ENCODE results near the gene NR2F6.

The NR2F6 gene

DNA sequence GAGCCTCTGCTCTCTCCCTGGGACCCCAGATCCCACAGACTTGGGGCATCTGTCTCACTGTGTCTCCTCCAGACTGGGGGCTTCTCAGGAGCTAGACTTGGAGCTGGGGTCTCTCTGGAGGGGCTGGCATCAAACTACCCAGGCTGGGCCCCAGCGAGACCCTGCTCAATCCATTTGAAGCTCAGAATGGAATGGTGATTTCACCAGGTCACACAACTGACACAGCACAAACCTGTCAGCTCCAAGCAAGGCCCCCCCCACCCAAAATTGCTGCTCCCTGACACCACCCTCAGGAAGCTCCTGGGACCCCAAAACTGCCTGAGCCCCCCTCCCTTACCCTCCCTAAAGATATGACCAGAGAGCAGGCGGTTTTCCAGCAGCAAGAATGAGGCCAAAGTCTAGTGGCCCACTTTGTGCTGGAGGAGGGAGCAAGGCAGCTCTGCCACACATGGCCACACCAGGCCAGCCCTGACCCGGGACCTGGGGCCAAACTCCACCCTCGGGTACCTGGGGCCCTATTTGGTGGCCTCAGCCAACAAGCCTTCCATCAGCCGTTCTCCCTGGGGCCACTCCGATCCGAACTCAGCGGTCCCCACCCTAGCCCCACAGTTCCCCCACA, 2.4 kb downstream of the NR2F6 start:
- Histone ChIP-seq H3K9ac (ENCODE audit: insufficient read length, low read depth) (peak overlapping the region; percentile 92), H3K4me1 (ENCODE audit: insufficient read depth, insufficient read length) (peaks cover 24% of the 10 kb centered on the region), H3K4me3 (ENCODE audit: insufficient read length, low read depth) (peak overlapping the region; percentile 95), H3K9me3 (ENCODE audit: insufficient read depth, low read length) (no peaks in the 10 kb centered on the region), H3K27me3 (ENCODE audit: insufficient read depth, insufficient read length) (no peaks in the 10 kb centered on the region), H3K36me3 (ENCODE audit: insufficient read depth, insufficient read length, low read length) (peaks cover 15% of the 10 kb centered on the region)
- no peak for TF ChIP-seq SUZ12 (IDR thresholded peaks at IDR 0.05; ENCODE audit: extremely low read depth, insufficient read depth, insufficient read length)
- TF ChIP-seq ZNF274 (IDR thresholded peaks at IDR 0.05; ENCODE audit: low read depth, low read length): no peak
- no peak for TF ChIP-seq YY1 (IDR thresholded peaks at IDR 0.05; ENCODE audit: insufficient read depth, insufficient read length)
- no peak for DNase-seq (ENCODE audit: low read depth, low spot score)

DNA sequence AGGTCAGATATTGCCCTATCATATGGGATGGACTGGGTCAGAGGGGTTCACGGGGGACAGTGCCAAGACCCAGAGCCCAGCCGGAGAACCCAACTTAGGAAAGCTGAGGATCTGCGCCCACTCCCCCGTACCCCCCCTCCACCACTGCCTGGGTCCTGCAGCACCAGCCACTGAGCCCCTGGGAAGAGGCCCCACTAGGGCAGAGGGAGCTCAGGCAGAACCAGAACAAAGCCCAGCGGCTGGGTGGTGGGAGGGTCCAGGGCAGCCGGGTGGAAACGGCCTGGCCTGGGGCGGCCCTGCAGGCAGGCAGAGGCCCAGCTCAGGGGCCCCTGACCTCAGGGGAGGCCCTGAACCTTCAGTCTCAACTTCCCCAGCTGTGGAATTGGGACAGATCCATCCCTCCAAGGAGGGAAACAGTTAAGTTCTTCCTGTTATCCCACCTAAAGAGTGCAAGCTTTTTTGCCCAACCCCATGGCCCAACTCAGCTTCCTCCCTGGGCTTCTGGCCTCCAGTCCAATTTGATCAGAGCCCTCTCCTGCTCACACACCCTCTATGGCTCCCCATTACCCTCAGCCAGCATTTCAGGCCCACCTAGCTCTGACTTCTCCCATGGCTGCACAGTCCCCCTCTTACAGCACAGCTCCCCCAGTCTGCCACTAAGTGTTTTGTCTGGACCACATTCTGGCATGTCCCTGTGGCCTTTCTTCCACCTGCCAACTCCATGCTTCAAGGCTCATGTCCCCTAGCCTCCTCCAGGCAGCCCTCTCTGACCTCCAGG, 3.1 kb downstream of the NR2F6 start:
- Histone ChIP-seq H3K9ac (ENCODE audit: insufficient read length, low read depth) (peak overlapping the region; percentile 43), H3K27me3 (ENCODE audit: insufficient read depth, insufficient read length) (no peaks in the 10 kb centered on the region), H3K4me1 (ENCODE audit: insufficient read depth, insufficient read length) (peaks cover 19% of the 10 kb centered on the region), H3K9me3 (ENCODE audit: insufficient read depth, low read length) (no peaks in the 10 kb centered on the region), H3K36me3 (ENCODE audit: insufficient read depth, insufficient read length, low read length) (peaks cover 21% of the 10 kb centered on the region), H3K4me3 (ENCODE audit: insufficient read length, low read depth) (no peak overlapping the region)
- TF ChIP-seq SUZ12 (IDR thresholded peaks at IDR 0.05; ENCODE audit: extremely low read depth, insufficient read depth, insufficient read length): no peak
- TF ChIP-seq ZNF274 (IDR thresholded peaks at IDR 0.05; ENCODE audit: low read depth, low read length): no peak
- TF ChIP-seq YY1 (IDR thresholded peaks at IDR 0.05; ENCODE audit: insufficient read depth, insufficient read length): no peak
- DNase-seq (ENCODE audit: low read depth, low spot score): no peak

- DNase-seq (ENCODE audit: low read depth, low spot score): no peak
- TF ChIP-seq SUZ12 (IDR thresholded peaks at IDR 0.05; ENCODE audit: extremely low read depth, insufficient read depth, insufficient read length) (no peak), YY1 (IDR thresholded peaks at IDR 0.05; ENCODE audit: insufficient read depth, insufficient read length) (no peak), ZNF274 (IDR thresholded peaks at IDR 0.05; ENCODE audit: low read depth, low read length) (no peak)
- Histone ChIP-seq H3K4me1 (ENCODE audit: insufficient read depth, insufficient read length) (peaks cover 13% of the 10 kb centered on the region), H3K36me3 (ENCODE audit: insufficient read depth, insufficient read length, low read length) (peaks cover 30% of the 10 kb centered on the region), H3K4me3 (ENCODE audit: insufficient read length, low read depth) (no peak overlapping the region), H3K9me3 (ENCODE audit: insufficient read depth, low read length) (no peaks in the 10 kb centered on the region), H3K9ac (ENCODE audit: insufficient read length, low read depth) (no peak overlapping the region), H3K27me3 (ENCODE audit: insufficient read depth, insufficient read length) (no peaks in the 10 kb centered on the region)
Observed at GRCh38 chr19:17240826-17241399, 4.8 kb downstream of the NR2F6 start.

DNA sequence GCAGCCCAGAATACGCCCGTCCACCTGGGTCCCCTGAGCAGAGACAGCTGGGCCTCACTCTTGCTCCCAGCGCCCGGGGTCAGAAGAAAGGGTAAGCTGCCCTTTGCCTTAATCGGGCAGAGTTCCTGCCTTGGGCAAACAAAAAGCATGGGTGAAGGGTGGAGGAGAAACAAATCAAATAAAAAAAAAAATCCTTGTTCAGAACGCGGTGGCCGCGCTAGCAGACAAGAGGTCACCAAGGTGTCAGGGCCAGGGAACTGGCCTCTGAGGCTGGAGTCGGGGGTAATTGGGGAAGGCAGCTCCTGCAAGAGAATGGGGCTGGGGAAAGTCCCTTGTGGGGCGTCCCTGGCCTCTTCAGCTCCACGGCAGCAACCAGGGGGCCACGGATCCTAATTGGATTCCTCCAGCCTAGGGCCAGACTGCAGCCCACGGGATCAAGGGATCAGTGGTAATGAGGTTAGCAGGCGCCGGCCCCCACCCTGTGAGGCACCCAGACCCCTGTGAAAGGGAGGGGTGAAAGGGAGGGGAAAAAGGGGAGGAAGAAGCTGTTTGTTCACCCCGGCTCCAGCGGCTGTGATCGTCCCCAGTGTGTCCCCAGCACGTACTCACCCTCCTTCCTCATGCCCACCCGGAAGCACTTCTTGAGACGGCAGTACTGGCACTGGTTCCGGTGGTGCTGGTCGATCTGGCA, 5.5 kb downstream of the NR2F6 start:
- H3K9ac ChIP-seq (ENCODE audit: insufficient read length, low read depth): peak overlapping the region; percentile 42
- H3K27me3 ChIP-seq (ENCODE audit: insufficient read depth, insufficient read length): no peaks in the 10 kb centered on the region
- H3K4me3 ChIP-seq (ENCODE audit: insufficient read length, low read depth): no peak overlapping the region
- H3K36me3 ChIP-seq (ENCODE audit: insufficient read depth, insufficient read length, low read length): peaks cover 30% of the 10 kb centered on the region
- TF ChIP-seq YY1 (IDR thresholded peaks at IDR 0.05; ENCODE audit: insufficient read depth, insufficient read length) (no peak), ZNF274 (IDR thresholded peaks at IDR 0.05; ENCODE audit: low read depth, low read length) (no peak), SUZ12 (IDR thresholded peaks at IDR 0.05; ENCODE audit: extremely low read depth, insufficient read depth, insufficient read length) (no peak)
- H3K4me1 ChIP-seq (ENCODE audit: insufficient read depth, insufficient read length): peaks cover 13% of the 10 kb centered on the region
- no peak for DNase-seq (ENCODE audit: low read depth, low spot score)
- H3K9me3 ChIP-seq (ENCODE audit: insufficient read depth, low read length): no peaks in the 10 kb centered on the region

GRCh38 chr19:17237747-17238706, 7.7 kb downstream of the NR2F6 start:
- H3K4me3 ChIP-seq (ENCODE audit: insufficient read length, low read depth): no peak overlapping the region
- peaks cover 46% of the 10 kb centered on the region for H3K36me3 ChIP-seq (ENCODE audit: insufficient read depth, insufficient read length, low read length)
- H3K4me1 ChIP-seq (ENCODE audit: insufficient read depth, insufficient read length): peaks cover 11% of the 10 kb centered on the region
- H3K9me3 ChIP-seq (ENCODE audit: insufficient read depth, low read length): no peaks in the 10 kb centered on the region
- H3K9ac ChIP-seq (ENCODE audit: insufficient read length, low read depth): no peak overlapping the region
- DNase-seq (ENCODE audit: low read depth, low spot score): no peak
- no peaks in the 10 kb centered on the region for H3K27me3 ChIP-seq (ENCODE audit: insufficient read depth, insufficient read length)
- TF ChIP-seq SUZ12 (IDR thresholded peaks at IDR 0.05; ENCODE audit: extremely low read depth, insufficient read depth, insufficient read length) (no peak), ZNF274 (IDR thresholded peaks at IDR 0.05; ENCODE audit: low read depth, low read length) (no peak), YY1 (IDR thresholded peaks at IDR 0.05; ENCODE audit: insufficient read depth, insufficient read length) (no peak)

DNA sequence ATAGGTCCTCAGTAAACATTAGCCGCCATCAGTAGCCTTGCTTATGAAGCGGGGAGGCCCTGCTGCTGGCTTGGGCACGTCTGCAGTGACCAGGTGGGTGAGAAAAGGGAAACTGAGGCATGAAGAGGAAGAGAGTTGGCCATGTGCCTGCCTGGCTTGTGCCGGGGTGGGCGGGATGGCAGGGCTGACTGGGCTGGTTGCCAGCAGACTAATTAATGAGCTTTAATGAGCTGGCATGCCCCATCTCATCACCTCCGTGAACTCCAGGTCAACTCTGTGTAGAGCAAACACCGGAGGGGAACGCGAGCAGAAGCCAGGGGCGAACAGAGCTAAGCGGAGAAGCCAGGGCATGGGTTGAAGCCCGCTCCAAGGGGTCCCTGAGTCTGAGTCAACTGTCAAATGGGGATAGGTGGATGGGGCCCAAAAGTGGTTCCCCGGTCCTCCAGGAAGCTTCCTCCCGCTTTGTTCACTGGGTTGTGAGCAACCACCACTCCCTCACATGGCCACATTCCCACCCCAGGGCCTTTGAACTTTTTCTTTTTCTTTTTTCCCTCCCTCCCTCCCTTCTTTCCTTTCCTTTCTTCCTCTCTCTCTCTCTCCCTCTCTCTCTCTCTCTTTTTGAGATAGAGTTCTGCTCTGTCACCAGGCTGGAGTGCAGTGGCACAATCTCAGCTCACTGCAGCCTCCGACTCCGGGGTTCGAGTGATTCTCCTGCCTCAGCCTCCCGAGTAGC, 8.7 kb downstream of the NR2F6 start:
- Histone ChIP-seq H3K4me3 (ENCODE audit: insufficient read length, low read depth) (no peak overlapping the region), H3K4me1 (ENCODE audit: insufficient read depth, insufficient read length) (peaks cover 5% of the 10 kb centered on the region), H3K9me3 (ENCODE audit: insufficient read depth, low read length) (no peaks in the 10 kb centered on the region), H3K9ac (ENCODE audit: insufficient read length, low read depth) (no peak overlapping the region), H3K36me3 (ENCODE audit: insufficient read depth, insufficient read length, low read length) (peaks cover 53% of the 10 kb centered on the region), H3K27me3 (ENCODE audit: insufficient read depth, insufficient read length) (no peaks in the 10 kb centered on the region)
- TF ChIP-seq YY1 (IDR thresholded peaks at IDR 0.05; ENCODE audit: insufficient read depth, insufficient read length): no peak
- DNase-seq (ENCODE audit: low read depth, low spot score): no peak

All from NT2/D1 (cell line).